Endodermal cell (in vitro differentiated cells): ENCODE data around the gene ZMYND15. TPM values are rescaled to one million over a fixed set of nuclear protein-coding genes. Genes with fewer than 3 reads are reported as not detected.

Source experiments
- DNase-seq: peaks from one replicate; pipeline ENCODE4 v3.0.0-alpha.2; 2017
- H3K27ac ChIP-seq: 2 replicates; pipeline ENCODE4 v1.5.1; 2013; ENCODE audit warnings: mild to moderate bottlenecking, low read depth, low read length, moderate library complexity
- H3K27me3 ChIP-seq: 2 replicates; pipeline ENCODE4 v1.6.1; 2013; ENCODE audit warnings: mild to moderate bottlenecking, low read length, moderate library complexity; ENCODE audit not compliant: insufficient read depth, control insufficient read depth, poor library complexity, severe bottlenecking
- H3K36me3 ChIP-seq: 2 replicates; pipeline ENCODE4 v1.7.0; 2013; ENCODE audit warnings: mild to moderate bottlenecking, low read length, moderate library complexity; ENCODE audit not compliant: control insufficient read depth, insufficient read depth
- H3K4me1 ChIP-seq: one replicate; pipeline ENCODE4 v1.7.0; 2013; ENCODE audit warnings: low read length; ENCODE audit not compliant: control insufficient read depth, insufficient read depth
- H3K4me3 ChIP-seq: 2 replicates; pipeline ENCODE4 v1.5.1; 2013; ENCODE audit warnings: mild to moderate bottlenecking, low read length, moderate library complexity
- H3K9ac ChIP-seq: 2 replicates; pipeline ENCODE4 v1.6.1; 2013; ENCODE audit warnings: mild to moderate bottlenecking, low read length, moderate library complexity; ENCODE audit not compliant: poor library complexity, severe bottlenecking; ENCODE audit errors: extremely low read depth
- H3K9me3 ChIP-seq: 2 replicates; pipeline ENCODE4 v1.6.1; 2013; ENCODE audit warnings: mild to moderate bottlenecking, low read length, moderate library complexity; ENCODE audit not compliant: control insufficient read depth
- H3K27ac Mint-ChIP-seq: 2 replicates; pipeline ENCODE4 v1.8.0; 2020; ENCODE audit warnings: mixed read lengths
- H3K27me3 Mint-ChIP-seq: 2 replicates; pipeline ENCODE4 v1.8.0; 2021; ENCODE audit warnings: mild to moderate bottlenecking, mixed read lengths; ENCODE audit not compliant: insufficient read depth
- H3K36me3 Mint-ChIP-seq: 2 replicates; pipeline ENCODE4 v1.8.0; 2020; ENCODE audit warnings: low read depth, mixed read lengths
- H3K4me1 Mint-ChIP-seq: 2 replicates; pipeline ENCODE4 v1.8.0; 2020; ENCODE audit warnings: mixed read lengths
- H3K4me3 Mint-ChIP-seq: 2 replicates; pipeline ENCODE4 v1.8.0; 2020; ENCODE audit warnings: mild to moderate bottlenecking, moderate library complexity, mixed read lengths
- H3K9me3 Mint-ChIP-seq: 2 replicates; pipeline ENCODE4 v1.8.0; 2020; ENCODE audit warnings: mild to moderate bottlenecking, mixed read lengths
- WGBS, 2 experiments: methylation state at CpG; one replicate each; pipeline versions ENCODE4 v1.1.5 to v1.1.7; 2013; ENCODE audit warnings: missing lambda C conversion rate in 2 of 2, mixed read lengths in 1 of 2; ENCODE audit not compliant: insufficient coverage in 1 of 2, insufficient read length in 1 of 2; 5-methylcytosine and 5-hydroxymethylcytosine counted together
- total RNA-seq, 2 donors: library from RNA; stranded (reverse); fragmentation: NEBNext Ultra II Directional in 1 of 2; extraction: Animal tissue kit (Norgen Biotek cat#: 25700) in 1 of 2; gene quantifications; 2 replicates in 1 of 2; 3 replicates in 1 of 2; pipeline ENCODE4 v1.2.1, GENCODE V29; 2021
- TF ChIP-seq, protein P1 (sequence below): fragments of 200-600 bp; sonication (generic); conservative IDR thresholded peaks from 2 replicates; pipeline ENCODE4 v1.5.0; 2021; ENCODE audit warnings: antibody characterized with exemption, mild to moderate bottlenecking

The ZMYND15 gene
- total RNA-seq, 2 donors from 2014 or later = not detected

DNA sequence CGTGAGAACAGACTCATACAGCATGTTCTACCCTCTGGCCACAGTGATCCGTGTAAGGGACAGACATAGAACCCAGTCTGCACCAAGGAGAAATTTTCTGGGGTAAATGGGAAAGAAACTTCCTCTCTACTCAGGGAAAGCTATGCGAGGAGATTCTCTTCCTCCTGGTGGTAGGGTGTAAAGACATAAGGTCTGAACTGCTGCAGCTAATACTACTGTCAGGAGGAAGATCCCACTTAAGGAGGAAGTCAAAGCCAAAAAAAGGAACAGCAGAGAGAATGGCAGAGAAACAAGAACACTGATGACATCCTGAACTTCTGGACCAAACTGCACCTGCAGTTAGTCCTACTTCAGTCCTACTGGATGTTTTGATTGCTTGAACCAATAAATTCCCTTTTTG lies 25.0 kb downstream of the ZMYND15 start:
- Mint-ChIP-seq H3K36me3 (no peaks in the 10 kb centered on the region), H3K4me1 (no peaks in the 10 kb centered on the region), H3K27ac (no peak overlapping the region), H3K27me3 (peaks cover 6% of the 10 kb centered on the region), H3K9me3 (no peaks in the 10 kb centered on the region), H3K4me3 (no peak overlapping the region)
- 75 to 86% methylated on average over 2 to 3 of the region's 3 CpGs for WGBS, 2 experiments
- no peaks in the 10 kb centered on the region for H3K9me3 ChIP-seq
- H3K9ac ChIP-seq = no peak overlapping the region
- H3K27ac ChIP-seq = no peak overlapping the region
- no peak for DNase-seq
- TF ChIP-seq, protein P1, sequence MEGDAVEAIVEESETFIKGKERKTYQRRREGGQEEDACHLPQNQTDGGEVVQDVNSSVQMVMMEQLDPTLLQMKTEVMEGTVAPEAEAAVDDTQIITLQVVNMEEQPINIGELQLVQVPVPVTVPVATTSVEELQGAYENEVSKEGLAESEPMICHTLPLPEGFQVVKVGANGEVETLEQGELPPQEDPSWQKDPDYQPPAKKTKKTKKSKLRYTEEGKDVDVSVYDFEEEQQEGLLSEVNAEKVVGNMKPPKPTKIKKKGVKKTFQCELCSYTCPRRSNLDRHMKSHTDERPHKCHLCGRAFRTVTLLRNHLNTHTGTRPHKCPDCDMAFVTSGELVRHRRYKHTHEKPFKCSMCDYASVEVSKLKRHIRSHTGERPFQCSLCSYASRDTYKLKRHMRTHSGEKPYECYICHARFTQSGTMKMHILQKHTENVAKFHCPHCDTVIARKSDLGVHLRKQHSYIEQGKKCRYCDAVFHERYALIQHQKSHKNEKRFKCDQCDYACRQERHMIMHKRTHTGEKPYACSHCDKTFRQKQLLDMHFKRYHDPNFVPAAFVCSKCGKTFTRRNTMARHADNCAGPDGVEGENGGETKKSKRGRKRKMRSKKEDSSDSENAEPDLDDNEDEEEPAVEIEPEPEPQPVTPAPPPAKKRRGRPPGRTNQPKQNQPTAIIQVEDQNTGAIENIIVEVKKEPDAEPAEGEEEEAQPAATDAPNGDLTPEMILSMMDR = no peak
- H3K36me3 ChIP-seq = no peaks in the 10 kb centered on the region
- no peaks in the 10 kb centered on the region for H3K4me1 ChIP-seq
- H3K27me3 ChIP-seq = no peaks in the 10 kb centered on the region
- no peak overlapping the region for H3K4me3 ChIP-seq

DNA sequence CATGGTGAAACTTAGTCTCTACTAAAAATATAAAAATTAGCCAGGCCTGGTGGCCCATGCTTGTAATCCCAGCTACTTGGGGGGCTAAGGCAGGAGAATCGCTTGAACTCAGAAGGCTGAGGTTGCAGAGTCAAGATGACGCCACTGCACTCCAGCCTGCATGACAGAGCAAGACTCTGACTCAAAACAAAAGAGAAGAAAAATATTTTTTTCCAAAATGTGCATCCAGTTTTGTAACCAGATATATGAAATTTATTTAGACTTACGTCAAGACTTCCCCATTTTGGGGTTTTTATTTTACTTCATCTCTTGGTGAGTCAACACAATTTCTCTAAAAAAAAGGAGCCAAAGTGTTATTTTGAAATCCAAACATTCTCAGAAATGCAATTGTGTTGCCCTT lies 26.6 kb downstream of the ZMYND15 start:
- Mint-ChIP-seq H3K27ac (no peak overlapping the region), H3K4me3 (no peak overlapping the region), H3K36me3 (no peaks in the 10 kb centered on the region), H3K27me3 (peaks cover 6% of the 10 kb centered on the region), H3K9me3 (no peaks in the 10 kb centered on the region), H3K4me1 (no peaks in the 10 kb centered on the region)
- Histone ChIP-seq H3K4me1 (no peaks in the 10 kb centered on the region), H3K9me3 (no peaks in the 10 kb centered on the region), H3K36me3 (no peaks in the 10 kb centered on the region), H3K27ac (no peak overlapping the region), H3K4me3 (no peak overlapping the region), H3K9ac (no peak overlapping the region), H3K27me3 (no peaks in the 10 kb centered on the region)
- TF ChIP-seq, protein P1 = no peak
- whole genome bisulfite sequencing, 2 experiments = 86 to 91% methylated on average over 3 of the region's 3 CpGs
- DNase-seq = no peak

DNA sequence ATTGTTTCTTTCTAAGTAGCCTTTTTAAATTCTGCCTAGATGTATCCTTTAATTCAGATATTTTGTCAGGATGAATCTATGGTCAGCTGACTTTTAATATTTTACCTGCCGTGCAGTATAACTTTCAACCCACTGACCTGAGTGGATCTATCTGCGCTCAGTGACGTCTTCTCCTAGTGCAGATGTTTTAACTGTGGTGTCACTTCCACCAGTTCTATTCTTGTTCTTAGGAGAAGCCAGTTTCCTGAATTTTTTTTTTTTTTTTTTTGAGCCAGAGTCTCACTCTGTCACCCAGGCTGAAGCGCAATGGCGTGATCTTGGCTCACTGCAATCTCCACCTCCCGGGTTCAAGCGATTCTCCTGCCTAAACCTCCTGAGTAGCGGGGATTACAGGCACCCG lies 27.1 kb downstream of the ZMYND15 start:
- 95 to 100% methylated on average over 6 to 9 of the region's 9 CpGs for WGBS, 2 experiments
- no peaks in the 10 kb centered on the region for H3K4me1 Mint-ChIP-seq

More for the DNA sequence above, 27.1 kb downstream of the ZMYND15 start:
- no peak for DNase-seq
- Mint-ChIP-seq H3K9me3 (no peaks in the 10 kb centered on the region), H3K27ac (no peak overlapping the region), H3K36me3 (no peaks in the 10 kb centered on the region), H3K4me3 (no peak overlapping the region), H3K27me3 (peaks cover 8% of the 10 kb centered on the region)
- Histone ChIP-seq H3K36me3 (no peaks in the 10 kb centered on the region), H3K4me3 (no peak overlapping the region), H3K27me3 (no peaks in the 10 kb centered on the region), H3K9me3 (no peaks in the 10 kb centered on the region), H3K4me1 (no peaks in the 10 kb centered on the region), H3K9ac (no peak overlapping the region), H3K27ac (no peak overlapping the region)
- TF ChIP-seq, protein P1 = no peak
